Superior temporal gyrus (tissue), 1 donor: ENCODE results near the gene GPR176.
"Not testable (repeated sequence)": the region's sequence is repeated elsewhere in the genome, so short reads cannot be mapped to it uniquely, and the experiment has no call there.

Experiments used
- DNase-seq: peaks from one replicate; pipeline ENCODE4 v3.0.0-alpha.2; 2016; ENCODE audit errors: extremely low spot score

GPR176 gene

DNA sequence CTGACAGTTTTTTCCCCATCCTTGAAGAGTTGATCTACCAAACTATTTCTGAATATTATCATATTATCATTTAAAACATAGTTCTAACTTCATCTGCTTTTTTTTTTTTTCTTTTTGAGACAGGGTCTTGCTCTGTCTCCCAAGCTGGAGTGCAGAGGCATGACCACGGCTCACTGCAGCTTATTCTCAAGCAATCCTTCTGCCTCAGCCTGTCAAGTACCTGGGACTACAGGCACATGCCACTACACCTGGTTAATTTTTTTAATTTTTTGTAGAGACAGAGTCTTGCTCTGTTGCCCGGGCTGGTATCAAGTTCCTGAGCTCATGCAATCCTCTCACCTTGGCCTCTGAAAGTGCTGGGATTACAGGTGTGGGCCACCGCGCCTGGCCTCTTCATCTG lies 15.2 kb upstream of the GPR176 start:
- no peak for DNase-seq

- peak; percentile 57 for DNase-seq
Measured at GRCh38 chr15:39934397-39935071, 14.5 kb upstream of the GPR176 start.

- no peak for DNase-seq
Measured at GRCh38 chr15:39931615-39932014, 11.5 kb upstream of the GPR176 start.

GRCh38 chr15:39926526-39926925 lies 6.5 kb upstream of the GPR176 start:
- no peak for DNase-seq

DNA sequence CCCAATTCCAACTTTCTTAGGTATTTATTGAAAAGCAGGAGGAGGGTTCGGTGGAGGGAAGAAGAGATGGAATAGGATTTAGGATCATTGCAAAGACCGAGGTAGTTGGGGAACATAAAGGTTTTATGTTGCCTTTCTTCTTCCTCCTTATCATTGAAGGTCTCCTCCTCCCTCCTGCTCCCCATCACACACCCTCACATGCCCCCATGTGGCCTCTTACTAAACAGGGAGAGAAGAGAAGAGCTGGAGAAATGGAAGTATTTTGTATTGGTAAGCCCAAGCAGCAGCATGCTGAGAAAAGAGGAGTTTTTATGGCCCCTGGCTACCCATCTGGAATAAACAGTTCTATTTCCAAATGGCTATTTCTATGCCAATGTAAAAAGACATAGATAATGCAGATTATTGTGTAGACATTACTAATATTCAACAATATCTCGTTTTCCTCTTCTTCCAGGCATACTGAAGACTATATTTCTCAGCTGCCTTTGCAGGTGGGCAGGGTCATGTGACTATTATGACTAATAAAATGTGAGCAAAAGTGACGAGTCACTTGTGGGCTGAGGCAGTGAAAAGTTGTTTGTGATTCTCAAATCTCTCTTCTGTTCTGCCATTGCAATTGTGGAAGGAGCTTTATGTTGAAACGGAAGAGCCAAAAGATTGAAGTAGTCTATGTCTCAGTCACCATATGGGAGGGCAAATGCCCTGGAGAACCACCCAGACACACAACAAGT lies 5.2 kb upstream of the GPR176 start:
- no peak for DNase-seq

- no peak for DNase-seq
Measured at GRCh38 chr15:39924437-39924836, 4.4 kb upstream of the GPR176 start.

DNA sequence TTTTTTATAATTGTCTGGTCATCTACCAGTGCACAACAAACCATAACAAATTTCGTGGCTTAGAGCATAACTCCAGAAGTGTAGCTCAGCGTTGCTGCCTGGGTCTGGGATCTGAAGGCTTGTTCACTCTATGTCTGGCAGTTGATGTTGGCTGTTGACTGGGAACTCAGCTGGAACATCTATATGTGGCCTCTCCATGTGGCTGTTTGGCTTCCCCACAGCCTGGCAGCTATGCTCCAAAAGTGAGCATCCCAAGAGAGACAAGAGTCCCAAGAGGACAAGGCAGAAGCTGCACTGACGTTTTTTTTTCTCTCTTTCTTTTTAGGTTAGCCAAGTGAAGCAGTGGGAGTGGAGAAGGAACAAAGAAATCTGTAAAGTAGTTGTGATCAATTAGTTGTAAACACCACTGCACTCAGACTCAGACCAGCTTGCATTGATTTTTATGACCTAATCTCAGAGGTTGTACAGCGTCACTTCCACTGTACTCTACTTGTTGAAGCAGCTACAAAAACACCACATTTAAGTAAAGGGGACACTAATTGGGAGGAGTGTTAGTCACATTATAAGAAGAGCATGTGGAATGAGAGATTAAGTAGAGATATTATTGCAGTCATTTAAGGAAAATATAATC lies 2.5 kb upstream of the GPR176 start:
- peak; percentile 38 for DNase-seq

DNA sequence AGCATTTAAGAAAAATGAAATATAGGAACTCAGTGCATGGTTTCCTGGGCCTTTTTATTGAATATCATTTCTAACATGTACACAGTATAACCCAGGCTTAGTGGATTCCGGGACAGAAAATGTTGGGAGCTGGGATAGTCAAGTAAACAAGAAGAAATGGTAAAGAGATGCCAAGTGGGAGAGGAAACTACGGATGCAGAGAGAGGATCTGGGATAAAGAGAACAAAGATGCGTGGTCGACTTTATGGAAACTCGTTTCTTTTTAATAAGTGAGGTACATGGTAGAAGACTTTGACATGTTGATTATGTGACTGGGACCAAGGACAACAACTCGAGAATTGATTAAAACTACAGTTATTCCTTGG lies 1.2 kb upstream of the GPR176 start:
- no peak for DNase-seq

DNA sequence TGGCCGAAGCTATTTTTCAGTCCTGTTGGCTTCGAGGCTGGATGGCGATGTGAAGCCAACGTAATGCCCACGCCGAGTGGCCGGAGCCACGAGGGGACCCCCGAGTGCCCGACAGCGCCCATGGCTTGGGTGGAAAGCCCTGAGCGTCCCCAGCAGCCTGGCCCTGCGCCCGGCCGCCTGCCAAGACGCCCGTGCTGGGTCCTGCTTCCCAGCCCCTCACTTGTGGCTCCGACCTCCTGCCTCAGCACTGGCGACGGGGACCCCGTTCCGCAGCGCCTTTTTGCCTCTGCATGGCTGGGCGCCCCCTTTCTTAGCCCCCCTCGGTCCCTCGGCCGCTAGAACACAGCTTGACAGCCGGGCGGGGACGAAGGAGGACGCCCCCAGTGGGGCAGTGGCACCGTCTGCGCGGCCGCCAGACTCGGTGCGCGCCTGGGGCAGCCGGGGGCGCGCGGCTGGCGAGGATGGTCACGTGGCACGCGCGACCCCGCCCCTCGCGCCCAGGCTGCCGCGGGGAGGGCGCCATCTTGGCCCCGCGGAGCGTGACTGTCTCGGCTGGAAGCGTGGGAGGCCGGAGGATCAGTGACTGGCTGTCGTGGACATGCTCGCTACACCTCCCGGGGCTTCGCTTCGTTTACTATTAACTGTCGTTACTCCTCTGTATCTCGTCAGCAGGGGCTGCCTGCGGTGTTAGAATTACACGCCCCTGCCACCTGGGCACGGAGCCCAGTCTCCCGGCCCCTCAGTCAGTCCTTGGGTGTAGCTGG lies 626 bp upstream of the GPR176 start:
- peak; percentile 84 for DNase-seq

GRCh38 chr15:39919411-39919747 lies 687 bp downstream of the GPR176 start:
- no peak for DNase-seq

- peak; percentile 38 for DNase-seq
Measured at GRCh38 chr15:39918688-39919385, 1.2 kb downstream of the GPR176 start.

DNA sequence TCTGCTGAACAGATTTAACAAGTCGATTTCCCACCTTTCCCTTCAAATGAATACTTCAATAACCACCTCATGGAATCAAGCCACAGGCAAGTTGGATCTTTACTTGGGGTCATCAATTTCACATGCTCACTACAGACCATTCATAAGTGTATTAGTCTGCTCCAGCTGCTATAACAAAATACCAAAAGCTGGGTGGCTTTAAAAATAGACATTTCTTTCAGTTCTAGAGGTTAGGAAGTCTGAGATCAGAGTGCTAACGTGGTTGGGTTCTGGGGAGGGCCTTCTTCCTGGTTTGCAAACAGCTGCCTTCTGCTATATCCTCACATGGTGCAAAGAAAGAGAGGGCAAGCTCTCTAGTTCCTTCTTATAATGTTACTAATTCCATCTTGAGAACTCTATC lies 5.1 kb downstream of the GPR176 start:
- no peak for DNase-seq

GRCh38 chr15:39909007-39909406 lies 11.1 kb downstream of the GPR176 start:
- DNase-seq: no peak

- DNase-seq: no peak
Measured at GRCh38 chr15:39908186-39908585, 11.9 kb downstream of the GPR176 start.

DNA sequence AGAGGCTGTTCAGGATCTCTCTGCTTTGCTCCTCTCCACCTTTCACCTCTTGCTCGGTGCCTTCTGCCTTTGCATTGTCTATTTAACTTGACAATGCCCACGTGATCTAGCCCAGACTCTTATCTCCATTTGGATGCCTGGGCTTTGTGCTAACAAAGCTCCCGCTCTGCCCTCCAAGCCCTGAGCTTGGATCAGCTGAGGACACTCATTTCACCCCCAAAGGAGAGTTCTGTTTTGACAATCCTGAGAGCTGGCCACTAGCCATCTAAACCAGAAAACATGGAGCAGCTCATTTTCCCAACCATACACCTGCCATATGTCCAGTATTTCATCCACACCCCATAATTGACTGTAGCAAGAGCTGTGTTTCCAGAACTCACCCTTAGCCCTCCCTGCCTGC lies 12.8 kb downstream of the GPR176 start:
- DNase-seq: no peak

DNA sequence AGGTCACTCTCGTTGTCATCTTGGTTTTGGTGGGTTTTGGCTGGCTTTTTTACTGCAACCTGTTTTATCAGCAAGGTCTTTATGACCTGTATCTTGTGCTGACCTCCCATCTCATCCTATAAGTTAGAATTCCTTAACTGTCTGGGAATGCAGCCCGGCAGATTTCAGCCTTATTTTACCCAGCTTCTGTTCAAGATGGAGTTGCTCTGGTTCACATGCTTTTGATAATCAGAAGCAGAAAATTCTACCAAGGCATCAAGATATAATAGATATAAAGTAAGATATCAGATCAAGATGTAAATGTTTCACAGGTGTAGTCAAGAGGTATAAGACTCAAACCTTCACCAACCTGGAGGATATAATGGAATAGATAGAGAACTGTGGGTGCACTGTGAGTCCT lies 16.0 kb downstream of the GPR176 start:
- no peak for DNase-seq

GRCh38 chr15:39898317-39898716 lies 21.7 kb downstream of the GPR176 start:
- no peak for DNase-seq

GRCh38 chr15:39896846-39897245 lies 23.2 kb downstream of the GPR176 start:
- no peak for DNase-seq

GRCh38 chr15:39896101-39896500 lies 24.0 kb downstream of the GPR176 start:
- DNase-seq: no peak

DNA sequence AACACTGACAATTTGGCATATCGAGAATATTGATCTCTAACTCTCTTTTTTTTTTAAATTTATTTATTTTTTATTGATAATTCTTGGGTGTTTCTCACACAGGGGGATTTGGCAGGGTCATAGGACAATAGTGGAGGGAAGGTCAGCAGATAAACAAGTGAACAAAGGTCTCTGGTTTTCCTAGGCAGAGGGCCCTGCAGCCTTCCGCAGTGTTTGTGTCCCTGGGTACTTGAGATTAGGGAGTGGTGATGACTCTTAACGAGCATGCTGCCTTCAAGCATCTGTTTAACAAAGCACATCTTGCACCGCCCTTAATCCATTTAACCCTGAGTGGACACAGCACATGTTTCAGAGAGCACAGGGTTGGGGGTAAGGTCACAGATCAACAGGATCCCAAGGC lies 27.0 kb downstream of the GPR176 start:
- not testable (repeated sequence) for DNase-seq

DNA sequence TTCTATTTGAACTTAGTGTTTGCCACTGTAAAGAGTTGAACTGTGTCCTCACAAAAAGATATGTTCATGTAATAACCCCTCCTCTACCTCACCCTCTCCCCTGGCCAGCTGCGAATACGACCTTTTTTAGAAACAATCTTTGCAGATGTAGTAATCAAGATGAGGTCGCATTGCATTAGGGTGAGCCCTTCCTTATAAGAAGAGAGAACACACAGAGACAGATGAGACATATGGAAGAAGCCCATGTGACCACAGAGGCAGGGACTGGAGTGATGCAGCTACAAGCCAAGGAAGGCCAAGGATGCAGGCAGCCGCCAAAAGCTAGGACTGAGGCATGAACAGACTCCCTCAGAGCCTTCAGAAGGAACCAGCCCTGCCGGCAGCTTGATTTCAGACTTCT lies 27.6 kb downstream of the GPR176 start:
- no peak for DNase-seq

DNA sequence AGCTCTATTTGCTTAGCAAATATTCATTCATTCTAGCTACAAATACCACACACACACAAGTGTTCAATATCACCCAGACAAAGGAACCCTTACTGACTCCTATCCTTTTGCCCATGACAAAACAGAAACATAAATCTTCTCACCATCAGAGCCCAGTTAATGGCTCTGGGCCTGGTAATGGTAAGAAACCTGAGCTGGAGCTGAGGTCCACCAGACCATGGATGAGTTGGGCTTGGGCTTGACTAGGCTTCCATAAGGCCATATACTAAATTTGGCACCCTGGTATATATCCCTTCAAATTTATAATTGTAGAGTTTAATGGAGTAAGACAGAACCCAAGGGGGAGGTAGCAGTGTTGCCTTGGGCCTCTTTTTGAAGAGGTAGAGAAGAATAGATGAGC lies 29.4 kb downstream of the GPR176 start:
- DNase-seq: no peak
